Activated naive CD8-positive, alpha-beta T cell treated with anti-CD3 and anti-CD28 coated beads for 36 hours (primary cell): Measurements from ENCODE around the gene RPS14. TPM values are rescaled to one million over a fixed set of nuclear protein-coding genes. Genes with fewer than 3 reads are reported as not detected.
"Not testable (repeated sequence)": the region's sequence is repeated elsewhere in the genome, so short reads cannot be mapped to it uniquely, and the experiment has no call there.

Experiments
- DNase-seq: peaks from one replicate; pipeline ENCODE4 v3.0.0; 2021
- H3K27ac Mint-ChIP-seq: one replicate; pipeline ENCODE4 v1.8.0; 2022; ENCODE audit warnings: mild to moderate bottlenecking, moderate library complexity, mixed read lengths
- H3K27me3 Mint-ChIP-seq: one replicate; pipeline ENCODE4 v1.8.0; 2022; ENCODE audit warnings: mild to moderate bottlenecking, mixed read lengths
- H3K36me3 Mint-ChIP-seq: one replicate; pipeline ENCODE4 v1.8.0; 2021; ENCODE audit warnings: mild to moderate bottlenecking, mixed read lengths
- H3K4me1 Mint-ChIP-seq: one replicate; pipeline ENCODE4 v1.8.0; 2021; ENCODE audit warnings: mixed read lengths
- H3K4me3 Mint-ChIP-seq: one replicate; pipeline ENCODE4 v1.8.0; 2022; ENCODE audit warnings: mild to moderate bottlenecking, moderate library complexity, mixed read lengths
- H3K9me3 Mint-ChIP-seq: one replicate; pipeline ENCODE4 v1.8.0; 2022; ENCODE audit warnings: mixed read lengths
- total RNA-seq, 2 experiments: library from RNA; stranded (reverse); gene quantifications; one replicate each; pipeline ENCODE4 v1.2.3, GENCODE V29; 2021

Gene RPS14
- total RNA-seq, 2 experiments from 2014 or later, result 2,978 to 3,004 TPM

DNA sequence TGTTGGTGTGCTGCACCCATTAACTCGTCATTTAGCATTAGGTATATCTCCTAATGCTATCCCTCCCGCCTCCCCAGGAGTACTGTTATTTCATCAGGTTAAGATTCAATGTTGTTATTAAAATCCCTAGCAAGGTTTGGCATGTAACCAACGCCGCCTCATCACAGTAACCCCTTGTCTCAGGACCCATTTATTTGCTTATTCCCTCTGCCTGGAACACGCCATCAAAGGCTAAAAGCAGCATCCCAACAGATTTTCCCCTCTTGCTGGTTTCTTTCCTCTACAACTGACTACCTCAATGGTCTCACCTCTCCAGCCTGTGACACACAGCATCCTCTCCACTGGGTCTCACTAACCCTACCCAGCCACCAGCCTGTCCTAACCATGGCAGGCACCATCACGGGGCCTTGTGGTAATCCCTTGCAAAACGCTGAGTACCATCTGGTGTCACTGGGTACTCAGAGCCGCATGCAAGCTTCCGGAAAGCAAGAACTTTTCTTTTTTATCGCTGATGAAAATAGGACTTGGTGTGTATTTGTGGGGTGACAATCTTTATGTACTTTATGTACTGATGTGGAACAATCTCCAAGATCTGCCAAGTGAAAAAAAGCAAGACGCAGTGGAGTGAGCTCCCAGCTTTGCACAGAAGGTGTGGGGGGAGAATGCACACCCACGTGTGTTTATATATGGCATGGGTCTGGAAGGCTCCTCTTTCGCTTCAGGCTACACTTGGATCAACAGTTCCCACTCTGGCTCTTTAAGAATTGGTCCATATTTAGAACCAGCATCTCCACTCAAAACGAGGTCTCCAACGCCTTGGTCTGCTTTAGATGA, 6.1 kb downstream of the RPS14 start:
- Mint-ChIP-seq H3K27me3 (no peaks in the 10 kb centered on the region), H3K36me3 (peaks cover 49% of the 10 kb centered on the region), H3K4me1 (peaks cover 32% of the 10 kb centered on the region), H3K4me3 (peak overlapping the region; percentile 15), H3K27ac (peak overlapping the region; percentile 46), H3K9me3 (no peaks in the 10 kb centered on the region)
- no peak for DNase-seq

DNA sequence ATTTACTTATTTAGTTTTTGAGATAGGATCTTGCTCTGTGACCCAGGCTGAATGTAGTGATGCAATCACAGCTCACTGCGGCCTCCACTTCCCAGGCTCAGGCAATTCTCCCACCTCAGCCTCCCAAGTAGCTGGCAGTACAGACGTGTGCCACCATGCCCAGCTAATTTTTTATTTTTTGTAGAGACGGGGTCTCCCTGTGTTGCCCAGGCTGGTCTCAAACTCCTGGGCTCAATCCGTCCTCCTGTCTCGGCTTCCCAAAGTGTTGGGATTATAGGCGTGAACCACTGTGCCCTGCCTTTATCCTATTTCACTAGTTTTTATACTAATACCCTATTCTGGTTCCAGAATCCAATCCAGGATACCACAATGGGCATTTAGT, 6.8 kb downstream of the RPS14 start:
- Mint-ChIP-seq H3K4me3 (no peak overlapping the region), H3K36me3 (peaks cover 42% of the 10 kb centered on the region), H3K27ac (peak overlapping the region; percentile 46), H3K27me3 (no peaks in the 10 kb centered on the region), H3K9me3 (no peaks in the 10 kb centered on the region), H3K4me1 (peaks cover 30% of the 10 kb centered on the region)
- no peak for DNase-seq

DNA sequence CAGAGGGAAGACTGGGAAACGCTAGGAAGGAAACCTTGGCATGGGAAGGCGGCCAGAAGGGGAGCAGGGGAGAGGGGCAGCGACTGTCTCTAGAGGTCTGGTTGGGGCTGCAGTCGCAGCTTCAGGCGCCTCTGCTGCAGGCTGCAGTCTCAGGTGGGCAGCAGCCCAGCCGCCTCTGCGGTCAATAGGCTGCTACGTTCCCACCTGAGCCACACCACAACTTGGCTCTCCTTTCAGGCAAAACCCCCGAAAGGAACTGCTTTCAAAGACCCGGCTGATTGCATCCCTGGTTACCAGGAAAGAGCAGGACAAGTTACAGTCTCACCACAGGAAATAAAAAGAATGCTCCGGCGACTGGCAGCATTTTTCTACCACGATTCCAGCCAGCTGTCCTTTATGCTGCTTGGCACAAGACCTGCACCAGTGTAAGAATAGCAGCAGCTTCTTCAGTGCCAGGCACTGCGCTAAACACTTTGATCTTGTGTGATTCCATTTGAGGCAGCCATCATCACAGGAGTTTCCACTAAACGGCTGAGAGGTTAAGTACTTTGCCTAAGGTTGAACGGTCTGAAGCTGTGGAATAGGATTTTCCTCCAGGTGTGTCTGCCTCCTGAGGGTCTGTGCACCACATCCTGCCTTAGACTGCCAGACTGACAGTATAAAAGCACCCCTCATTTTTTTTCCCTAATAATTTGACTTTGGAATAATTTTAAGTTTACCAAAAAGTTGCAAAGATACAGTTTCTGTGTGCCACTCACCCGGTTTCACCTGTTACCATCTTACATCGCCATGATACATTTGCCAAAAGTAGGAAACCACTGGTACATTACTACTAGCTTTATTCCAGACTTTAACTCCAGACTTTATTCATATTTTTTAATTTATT, 7.5 kb downstream of the RPS14 start:
- no peak for DNase-seq
- Mint-ChIP-seq H3K27me3 (no peaks in the 10 kb centered on the region), H3K9me3 (no peaks in the 10 kb centered on the region), H3K4me3 (no peak overlapping the region), H3K4me1 (peaks cover 24% of the 10 kb centered on the region), H3K27ac (peak overlapping the region; percentile 19), H3K36me3 (peaks cover 35% of the 10 kb centered on the region)

DNA sequence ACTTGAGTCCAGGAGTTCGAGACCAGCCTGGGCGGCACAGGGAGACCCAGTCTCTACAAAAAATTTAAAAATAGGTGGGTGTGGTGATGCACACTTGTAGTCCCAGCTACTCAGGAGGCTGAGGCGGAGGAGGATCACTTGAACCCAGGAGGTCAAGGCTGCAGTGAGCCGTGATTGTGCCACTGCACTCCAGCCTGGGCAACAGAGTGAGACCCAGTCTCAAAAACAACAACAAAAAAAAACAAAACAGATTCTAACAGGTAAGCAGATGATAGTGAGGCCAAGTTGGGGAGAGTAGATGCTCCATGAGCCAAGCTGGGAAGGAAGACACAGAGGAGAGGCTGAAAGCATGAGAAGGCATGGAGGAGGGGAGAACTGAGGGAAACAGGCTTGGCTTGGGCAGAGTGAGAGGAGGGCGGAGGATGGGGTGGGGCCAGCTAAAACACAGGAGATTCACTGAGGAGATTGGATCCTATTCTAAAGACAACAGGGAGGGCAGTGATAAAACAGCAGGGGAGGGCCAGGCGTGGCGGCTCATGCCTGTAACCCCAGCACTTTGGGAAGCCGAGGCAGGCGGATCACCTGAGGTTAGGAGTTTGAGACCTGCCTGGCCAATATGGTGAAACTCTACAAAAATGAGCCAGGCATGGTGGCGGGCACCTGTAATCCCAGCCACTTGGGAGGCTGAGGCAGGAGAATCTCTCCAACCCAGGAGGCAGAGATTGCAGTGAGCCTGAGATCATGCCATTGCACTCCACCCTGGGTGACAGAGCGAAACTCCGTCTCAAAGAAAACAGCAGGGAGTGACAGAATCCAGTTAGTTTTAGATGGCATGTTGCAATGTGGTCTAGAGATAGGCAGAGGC, 8.4 kb downstream of the RPS14 start:
- H3K36me3 Mint-ChIP-seq, result peaks cover 27% of the 10 kb centered on the region
- H3K27ac Mint-ChIP-seq, result no peak overlapping the region
- no peaks in the 10 kb centered on the region for H3K9me3 Mint-ChIP-seq
- peaks cover 19% of the 10 kb centered on the region for H3K4me1 Mint-ChIP-seq
- no peaks in the 10 kb centered on the region for H3K27me3 Mint-ChIP-seq
- H3K4me3 Mint-ChIP-seq, result no peak overlapping the region
- DNase-seq, result no peak

DNA sequence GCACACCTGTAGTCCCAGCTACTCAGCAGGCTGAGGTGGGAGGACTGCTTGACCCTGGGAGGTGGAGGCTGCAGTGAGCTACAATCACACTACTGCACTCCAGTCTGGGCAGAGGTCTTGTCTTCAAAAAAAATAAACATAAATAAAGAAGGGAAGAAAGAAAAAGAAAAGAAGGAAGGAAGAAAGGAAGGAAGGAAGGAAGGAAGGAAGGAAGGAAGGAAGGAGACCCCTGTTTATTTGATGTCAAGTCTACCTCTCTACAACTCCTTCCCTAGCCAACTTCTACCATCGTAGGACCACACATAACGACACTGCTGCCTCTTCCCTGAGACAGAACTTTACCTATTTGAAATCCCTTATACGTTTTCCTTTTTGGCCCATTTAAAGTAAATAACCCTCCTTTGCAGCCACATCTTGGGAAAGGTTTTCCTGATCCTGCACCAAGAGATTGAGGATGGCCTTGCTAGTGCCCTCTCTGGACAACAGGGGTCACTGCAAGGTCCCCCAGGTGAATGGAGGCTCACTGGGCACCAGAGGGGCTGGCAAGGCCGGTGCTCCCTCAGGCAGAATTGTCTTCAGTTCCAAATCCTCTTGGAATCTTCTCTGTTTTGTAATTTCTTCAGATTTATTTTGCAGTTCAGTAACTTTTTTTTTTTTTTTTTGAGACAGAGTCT, 10.5 kb downstream of the RPS14 start:
- H3K4me1 Mint-ChIP-seq, result peaks cover 18% of the 10 kb centered on the region
- no peak for DNase-seq
- H3K4me3 Mint-ChIP-seq, result no peak overlapping the region
- H3K9me3 Mint-ChIP-seq, result no peaks in the 10 kb centered on the region
- H3K27me3 Mint-ChIP-seq, result no peaks in the 10 kb centered on the region
- peaks cover 8% of the 10 kb centered on the region for H3K36me3 Mint-ChIP-seq
- H3K27ac Mint-ChIP-seq, result no peak overlapping the region

DNA sequence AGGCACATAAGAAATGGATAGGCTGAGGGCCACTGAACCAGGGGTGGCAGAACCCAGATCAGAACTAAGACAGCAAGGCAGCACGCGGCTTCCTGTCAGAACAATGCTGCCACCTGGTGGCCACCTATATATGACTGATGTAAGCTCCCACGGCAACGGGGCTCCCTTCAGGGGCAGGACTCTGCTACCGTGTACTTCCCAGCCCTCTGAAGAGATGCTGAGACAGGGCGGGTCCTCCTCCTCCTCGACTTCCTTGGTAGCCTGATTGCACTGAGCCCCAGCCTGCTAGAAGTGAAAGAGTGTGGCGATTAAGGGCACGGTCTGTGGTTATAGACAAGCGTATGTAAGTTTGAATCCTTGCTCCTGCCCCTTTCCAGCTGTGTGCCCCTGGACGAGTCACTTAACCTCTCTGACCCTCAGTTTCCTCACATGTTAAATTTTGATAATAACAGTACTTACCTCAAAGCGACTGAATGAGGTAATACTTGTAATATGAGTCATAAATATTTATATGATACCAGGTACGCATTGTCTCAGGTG, 13.3 kb downstream of the RPS14 start:
- Mint-ChIP-seq H3K36me3 (no peaks in the 10 kb centered on the region), H3K27ac (peak overlapping the region; percentile 82), H3K4me1 (peaks cover 9% of the 10 kb centered on the region), H3K4me3 (no peak overlapping the region), H3K9me3 (no peaks in the 10 kb centered on the region), H3K27me3 (no peaks in the 10 kb centered on the region)
- peak; percentile 87 for DNase-seq

DNA sequence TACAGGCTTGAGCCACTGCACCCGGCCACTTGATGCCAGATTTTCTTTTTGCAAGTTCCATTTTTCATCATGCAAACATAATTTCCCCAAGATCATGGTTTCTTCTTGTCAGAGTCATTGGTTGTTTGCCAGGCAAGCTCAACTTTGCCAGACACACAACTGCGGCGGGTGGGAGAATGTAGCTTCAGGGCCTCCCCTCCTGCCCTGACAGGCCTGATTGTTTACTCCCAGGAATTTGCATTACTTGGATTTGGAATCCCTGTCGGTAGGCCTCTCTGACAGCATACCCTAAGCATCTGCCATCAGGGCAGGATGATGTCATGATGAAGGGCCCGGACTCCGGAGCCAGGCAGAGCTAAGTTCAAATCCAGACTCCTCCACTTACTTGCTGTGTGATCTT, 15.1 kb downstream of the RPS14 start:
- H3K4me1 Mint-ChIP-seq, result peaks cover 9% of the 10 kb centered on the region
- no peak overlapping the region for H3K27ac Mint-ChIP-seq
- H3K27me3 Mint-ChIP-seq, result no peaks in the 10 kb centered on the region
- H3K9me3 Mint-ChIP-seq, result no peaks in the 10 kb centered on the region
- H3K36me3 Mint-ChIP-seq, result no peaks in the 10 kb centered on the region
- no peak overlapping the region for H3K4me3 Mint-ChIP-seq
- DNase-seq, result no peak

DNA sequence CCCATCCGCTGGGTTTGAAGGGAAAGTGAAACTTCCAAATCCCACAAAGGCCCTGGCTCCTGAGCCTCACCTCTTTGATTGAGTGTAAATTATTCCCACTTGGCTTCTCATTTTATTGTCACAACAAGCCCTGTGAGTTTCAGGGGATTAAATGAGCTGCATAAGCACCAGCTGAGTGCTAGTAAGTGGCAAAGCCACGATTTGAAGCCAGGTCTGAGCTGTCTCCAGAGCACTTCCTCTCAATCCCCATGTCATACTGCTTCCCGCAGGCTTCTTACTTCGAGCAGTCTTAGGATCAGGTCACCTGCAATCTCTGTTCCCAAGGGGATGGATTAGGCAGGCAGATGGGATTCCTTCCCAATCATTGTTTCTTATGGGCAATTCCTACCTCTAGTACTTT, 18.0 kb downstream of the RPS14 start:
- Mint-ChIP-seq H3K27me3 (no peaks in the 10 kb centered on the region), H3K27ac (no peak overlapping the region), H3K36me3 (no peaks in the 10 kb centered on the region), H3K9me3 (no peaks in the 10 kb centered on the region), H3K4me3 (no peak overlapping the region), H3K4me1 (peaks cover 9% of the 10 kb centered on the region)
- DNase-seq, result no peak

DNA sequence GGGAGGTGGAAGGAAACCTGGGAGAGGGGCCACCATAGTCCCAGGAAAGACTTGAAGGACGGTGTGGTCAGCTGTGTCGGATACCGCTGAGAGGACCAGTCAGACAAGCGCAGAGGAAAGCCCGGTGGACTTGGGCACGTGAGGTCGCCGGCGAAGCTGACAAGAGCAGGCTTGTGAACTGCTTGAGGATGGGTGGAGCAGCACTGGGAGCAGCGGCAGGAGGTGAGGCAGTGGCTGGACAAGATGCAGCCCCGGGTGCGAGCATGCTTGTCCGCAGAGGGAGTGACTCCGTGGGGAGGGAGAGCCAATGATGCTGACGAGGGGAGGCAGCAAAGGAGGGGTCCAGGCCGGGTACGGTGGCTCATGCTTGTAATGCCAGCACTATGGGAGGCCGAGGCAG, 18.5 kb downstream of the RPS14 start:
- H3K27me3 Mint-ChIP-seq, result no peaks in the 10 kb centered on the region
- H3K36me3 Mint-ChIP-seq, result no peaks in the 10 kb centered on the region
- no peak for DNase-seq
- H3K4me1 Mint-ChIP-seq, result peaks cover 4% of the 10 kb centered on the region
- H3K9me3 Mint-ChIP-seq, result no peaks in the 10 kb centered on the region
- no peak overlapping the region for H3K4me3 Mint-ChIP-seq
- H3K27ac Mint-ChIP-seq, result no peak overlapping the region

DNA sequence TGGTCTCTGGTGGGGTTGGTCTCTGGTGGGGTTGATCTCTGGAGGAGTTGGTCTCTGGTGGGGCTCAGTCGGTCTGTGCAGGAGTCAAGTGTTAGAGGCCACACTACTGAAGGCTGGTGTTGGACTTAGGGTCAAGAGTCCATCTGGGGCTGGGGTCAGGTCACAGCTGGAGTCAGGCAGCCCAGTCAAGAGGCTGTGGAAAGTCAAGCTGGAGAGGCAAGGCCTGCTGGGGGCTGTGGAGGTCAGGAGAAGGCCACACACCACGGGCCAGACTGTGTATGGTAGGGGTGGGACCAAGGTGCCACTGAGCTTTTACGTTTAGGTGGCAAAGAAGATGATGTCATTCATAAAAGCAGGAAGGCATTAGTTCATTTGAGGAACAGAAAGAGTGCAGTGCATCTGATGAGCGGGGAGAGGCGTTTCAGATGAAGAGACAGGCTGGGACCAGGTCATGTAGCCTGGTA, 20.1 kb downstream of the RPS14 start:
- Mint-ChIP-seq H3K27me3 (no peaks in the 10 kb centered on the region), H3K36me3 (no peaks in the 10 kb centered on the region), H3K4me3 (no peak overlapping the region), H3K4me1 (no peaks in the 10 kb centered on the region), H3K27ac (no peak overlapping the region), H3K9me3 (no peaks in the 10 kb centered on the region)
- no peak for DNase-seq

DNA sequence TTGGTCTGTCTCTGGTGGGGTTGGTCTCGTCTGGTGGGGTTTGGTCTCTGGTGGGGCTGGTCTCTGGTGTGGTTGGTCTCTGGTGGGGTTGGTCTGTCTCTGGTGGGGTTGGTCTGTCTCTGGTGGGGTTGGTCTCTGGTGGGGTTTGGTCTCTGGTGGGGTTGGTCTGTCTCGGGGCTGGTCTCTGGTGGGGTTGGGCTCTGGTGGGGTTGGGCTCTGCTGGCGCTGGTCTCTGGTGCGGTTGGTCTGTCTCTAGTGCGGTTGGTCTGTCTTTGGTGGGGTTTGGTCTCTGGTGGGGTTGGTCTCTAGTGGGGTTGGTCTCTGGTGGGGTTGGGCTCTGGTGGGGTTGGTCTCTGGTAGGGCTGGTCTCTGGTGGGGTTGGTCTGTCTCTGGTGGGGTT, 20.6 kb downstream of the RPS14 start:
- Mint-ChIP-seq H3K9me3 (no peaks in the 10 kb centered on the region), H3K4me3 (no peak overlapping the region), H3K27me3 (no peaks in the 10 kb centered on the region), H3K27ac (no peak overlapping the region), H3K36me3 (no peaks in the 10 kb centered on the region), H3K4me1 (no peaks in the 10 kb centered on the region)
- DNase-seq, result no peak

DNA sequence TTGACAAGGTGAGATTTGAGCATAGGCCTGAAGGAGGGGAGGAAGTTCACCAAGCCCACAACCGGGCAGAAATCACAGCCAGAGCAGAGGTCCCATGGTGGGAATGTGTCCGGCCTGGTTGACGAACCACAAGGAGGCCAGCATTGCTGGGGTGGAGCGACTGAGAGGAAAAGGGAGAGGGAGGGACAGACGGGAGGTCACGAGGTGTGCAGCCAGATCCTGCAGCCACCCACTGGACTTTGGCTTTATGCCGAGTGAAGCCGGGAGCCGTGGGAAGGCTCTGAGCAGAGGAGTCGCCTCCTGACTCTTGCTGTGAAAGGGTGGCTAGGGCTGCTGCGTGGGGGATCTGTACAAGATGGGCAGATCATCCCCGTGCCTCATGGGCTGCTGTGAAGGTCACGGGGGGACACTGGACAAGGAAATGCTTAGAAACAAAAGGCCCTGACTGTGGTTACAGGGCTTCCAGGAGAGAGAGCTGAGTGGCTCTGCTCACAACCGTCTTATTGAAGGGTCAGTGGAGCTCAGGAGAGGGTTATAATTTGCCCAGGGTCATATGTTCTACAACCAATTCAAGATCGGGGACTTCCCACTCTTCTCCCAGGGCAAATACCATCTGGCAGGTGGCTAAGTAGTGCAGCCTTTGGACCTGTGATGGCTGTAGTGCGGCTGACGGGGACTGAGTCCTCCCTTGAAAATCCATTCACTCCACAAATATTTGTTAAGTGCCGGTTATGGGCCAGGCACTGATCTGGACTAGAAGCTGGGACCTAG, 21.2 kb downstream of the RPS14 start:
- no peak for DNase-seq
- Mint-ChIP-seq H3K27me3 (no peaks in the 10 kb centered on the region), H3K36me3 (no peaks in the 10 kb centered on the region), H3K27ac (no peak overlapping the region), H3K4me1 (no peaks in the 10 kb centered on the region), H3K9me3 (no peaks in the 10 kb centered on the region), H3K4me3 (no peak overlapping the region)

DNA sequence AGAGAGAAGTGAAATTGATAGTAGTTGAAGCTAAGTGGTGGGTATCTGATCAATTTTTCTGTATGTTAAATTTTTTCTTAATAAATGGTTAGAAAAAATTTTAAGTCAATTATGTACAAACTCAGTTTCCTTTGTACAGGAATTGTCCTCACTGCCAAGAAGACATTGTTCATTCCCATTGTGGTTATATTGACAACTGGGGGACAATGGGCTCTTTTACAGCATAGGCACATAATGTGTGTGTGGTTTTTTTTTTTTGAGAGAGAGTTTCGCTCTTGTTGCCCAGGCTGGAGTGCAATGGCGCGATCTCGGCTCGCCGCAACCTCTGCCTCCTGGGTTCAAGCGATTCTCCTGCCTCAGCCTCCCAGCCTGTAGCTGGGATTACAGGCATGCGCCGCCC, 23.4 kb downstream of the RPS14 start:
- not testable (repeated sequence) for H3K27me3 Mint-ChIP-seq, H3K27ac Mint-ChIP-seq, H3K4me3 Mint-ChIP-seq, H3K4me1 Mint-ChIP-seq, H3K9me3 Mint-ChIP-seq, DNase-seq, H3K36me3 Mint-ChIP-seq

DNA sequence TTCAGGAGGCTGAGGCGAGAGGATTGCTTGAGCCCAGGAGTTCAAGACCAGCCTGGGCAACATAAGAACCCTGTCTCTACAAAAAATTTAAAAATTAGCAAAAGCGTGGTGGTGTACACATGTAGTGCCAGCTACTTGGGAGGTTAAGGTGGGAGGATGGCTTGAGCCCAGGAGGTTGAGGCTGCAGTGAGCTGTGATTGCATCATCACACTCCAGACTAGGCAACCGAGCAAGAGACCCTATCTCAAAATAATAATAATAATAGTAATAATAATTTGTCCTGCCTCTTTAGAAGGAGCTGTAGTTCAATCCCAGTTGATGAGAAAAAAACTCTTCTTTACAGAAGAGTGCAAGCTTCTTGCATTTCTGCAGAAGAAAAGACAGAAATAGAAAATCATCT, 26.8 kb downstream of the RPS14 start:
- H3K4me3 Mint-ChIP-seq, result no peak overlapping the region
- no peak overlapping the region for H3K27ac Mint-ChIP-seq
- no peaks in the 10 kb centered on the region for H3K9me3 Mint-ChIP-seq
- H3K4me1 Mint-ChIP-seq, result peaks cover 12% of the 10 kb centered on the region
- no peak for DNase-seq
- H3K36me3 Mint-ChIP-seq, result no peaks in the 10 kb centered on the region
- H3K27me3 Mint-ChIP-seq, result no peaks in the 10 kb centered on the region
